HG02973 (cell line): ENCODE data around the gene KCTD14.
"Not testable (repeated sequence)": the region's sequence is repeated elsewhere in the genome, so short reads cannot be mapped to it uniquely, and the experiment has no call there.

Experiments used
- ATAC-seq: cut with Tn5 transposase; IDR thresholded peaks from one replicate; pipeline ENCODE4 v1.9.1; 2021; ENCODE audit warnings: moderate library complexity; ENCODE audit not compliant: unreplicated experiment

KCTD14 gene

GRCh38 chr11:78048561-78048960 lies 25.5 kb upstream of the KCTD14 start:
- ATAC-seq, result no peak

GRCh38 chr11:78046486-78046854 lies 23.4 kb upstream of the KCTD14 start:
- no peak for ATAC-seq

GRCh38 chr11:78045851-78046485 lies 22.9 kb upstream of the KCTD14 start:
- peak; percentile 60 for ATAC-seq

- no peak for ATAC-seq
Measured at GRCh38 chr11:78044706-78045105, 21.6 kb upstream of the KCTD14 start.

- no peak for ATAC-seq
Measured at GRCh38 chr11:78041843-78042440, 18.9 kb upstream of the KCTD14 start.

- not testable (repeated sequence) for ATAC-seq
Measured at GRCh38 chr11:78041380-78041719, 18.3 kb upstream of the KCTD14 start.

GRCh38 chr11:78040691-78041379 lies 17.8 kb upstream of the KCTD14 start:
- ATAC-seq, result no peak

- ATAC-seq, result no peak
Measured at GRCh38 chr11:78039919-78040671, 17.0 kb upstream of the KCTD14 start.

GRCh38 chr11:78039391-78039918 lies 16.4 kb upstream of the KCTD14 start:
- no peak for ATAC-seq

GRCh38 chr11:78038697-78039313 lies 15.7 kb upstream of the KCTD14 start:
- ATAC-seq, result no peak

GRCh38 chr11:78037825-78038620 lies 14.9 kb upstream of the KCTD14 start:
- no peak for ATAC-seq

GRCh38 chr11:78037056-78037455 lies 14.0 kb upstream of the KCTD14 start:
- ATAC-seq, result no peak

- no peak for ATAC-seq
Measured at GRCh38 chr11:78036313-78036712, 13.2 kb upstream of the KCTD14 start.

- no peak for ATAC-seq
Measured at GRCh38 chr11:78034623-78035022, 11.5 kb upstream of the KCTD14 start.

GRCh38 chr11:78033040-78033439 lies 10.0 kb upstream of the KCTD14 start:
- no peak for ATAC-seq

GRCh38 chr11:78032090-78032489 lies 9.0 kb upstream of the KCTD14 start:
- ATAC-seq, result no peak

GRCh38 chr11:78031629-78032028 lies 8.6 kb upstream of the KCTD14 start:
- ATAC-seq, result no peak

- no peak for ATAC-seq
Measured at GRCh38 chr11:78030429-78031325, 7.6 kb upstream of the KCTD14 start.

GRCh38 chr11:78028423-78028822 lies 5.3 kb upstream of the KCTD14 start:
- not testable (repeated sequence) for ATAC-seq
